GM20431 (cell line): ENCODE data around the gene RPIA.
"Not testable (repeated sequence)": the region's sequence is repeated elsewhere in the genome, so short reads cannot be mapped to it uniquely, and the experiment has no call there.

Source experiments
- in situ Hi-C: fragments of 300-500 bp; cut with MseI, MboI; formaldehyde crosslinking; loops from one replicate; pipeline ENCODE4 v1.15.0; 2020; ENCODE audit warnings: low sequenced_read_pairs; ENCODE audit not compliant: unreplicated experiment

The RPIA gene

GRCh38 chr2:88691339-88692183, at the start of gene RPIA:
TSS of gene RPIA (plus strand) at chr2:88691673. CDS start at chr2:88691699, 26 bp downstream.
- in situ Hi-C loops, result no loop called here

DNA sequence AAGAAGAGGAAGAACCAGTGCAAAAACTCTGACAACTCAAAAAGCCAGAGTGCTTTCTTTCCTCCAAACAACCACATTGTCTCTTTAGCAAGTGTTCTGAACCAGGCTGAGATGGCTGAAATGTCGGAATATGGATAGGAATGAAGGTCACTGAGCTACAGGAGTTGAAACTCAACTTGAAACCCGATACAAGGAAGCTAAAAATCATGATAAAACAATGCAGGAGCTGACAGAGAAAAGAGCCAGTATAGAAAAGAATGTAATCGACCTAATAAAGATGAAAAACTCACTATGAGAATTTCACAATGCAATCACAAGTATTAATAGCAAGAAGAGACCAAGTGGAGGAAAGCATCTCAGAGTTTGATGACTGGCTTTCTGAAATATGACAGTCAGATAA, 49.2 kb upstream of the RPIA start:
- in situ Hi-C loops, result no loop called here

DNA sequence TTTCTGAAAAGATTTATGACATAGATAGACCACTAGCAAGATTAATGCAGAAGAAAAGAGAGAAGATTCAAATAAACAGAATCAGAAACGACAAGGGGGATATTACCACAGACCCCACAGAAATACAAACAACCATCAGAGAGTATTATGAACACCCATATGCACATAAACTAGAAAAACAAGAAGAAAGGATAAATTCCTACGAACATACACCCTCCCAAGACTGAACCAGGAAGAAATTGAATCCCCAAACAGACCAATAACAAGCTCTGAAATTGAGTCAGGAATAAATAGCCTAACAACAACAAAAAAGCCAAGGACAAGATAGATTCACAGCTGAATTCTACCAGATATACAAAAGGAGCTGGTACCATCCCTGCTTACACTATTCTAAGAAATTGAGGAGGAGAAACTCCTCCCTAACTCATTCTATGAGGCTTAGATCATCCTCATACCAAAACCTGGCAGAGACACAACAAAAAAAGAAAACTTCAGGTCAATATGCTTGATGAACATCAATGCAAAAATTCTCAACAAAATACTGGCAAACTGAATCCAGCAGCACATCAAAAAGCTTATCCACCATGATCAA, 46.1 kb upstream of the RPIA start:
- in situ Hi-C loops, result not testable (repeated sequence)

DNA sequence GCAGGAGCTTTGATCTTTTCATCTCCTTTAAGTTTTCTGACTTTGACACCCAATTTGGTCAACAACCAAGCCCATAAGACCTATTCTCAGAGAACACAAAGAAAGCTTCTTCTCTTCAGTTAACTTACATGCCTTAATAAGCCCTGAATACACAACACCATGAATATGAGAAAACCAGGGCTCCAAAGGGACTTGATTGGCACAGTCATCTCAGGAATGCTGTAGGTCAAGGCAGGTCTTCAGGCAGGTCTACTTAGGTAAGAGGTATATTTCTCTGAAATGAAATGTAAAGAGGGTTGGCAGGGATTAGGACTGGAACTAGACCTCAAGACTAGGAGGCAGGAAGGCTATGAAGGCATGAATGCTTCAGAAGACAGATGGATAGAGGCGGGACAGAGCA, 39.8 kb upstream of the RPIA start:
- in situ Hi-C loops, result loop anchor here (25.0 kb wide), 1 partner anchor 464 kb away; no protein-coding TSS in a partner anchor

GRCh38 chr2:88654714-88655113, 36.8 kb upstream of the RPIA start:
- in situ Hi-C loops, result loop anchor here (25.0 kb wide), 1 partner anchor 467 kb away; no protein-coding TSS in a partner anchor

DNA sequence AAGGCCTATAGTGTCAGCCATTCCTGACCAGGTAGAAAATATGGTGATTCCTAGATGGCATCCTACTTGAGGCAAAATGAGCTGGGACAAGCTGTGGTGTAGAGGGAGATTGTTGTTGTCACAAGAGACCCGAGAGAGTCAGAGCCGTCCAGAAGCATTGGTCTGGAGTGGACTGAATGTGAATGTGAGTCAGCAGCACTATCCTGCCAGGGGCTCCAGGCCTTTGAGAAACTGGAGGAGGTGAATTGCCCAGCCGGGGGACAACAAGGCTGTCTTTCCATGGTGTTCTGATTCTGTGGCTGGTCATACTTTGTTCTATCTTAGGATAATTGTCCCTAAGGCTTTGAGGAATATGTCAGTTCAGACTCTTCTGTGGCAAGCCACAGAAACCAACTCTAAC, 34.8 kb upstream of the RPIA start:
- in situ Hi-C loops, result loop anchor here (25.0 kb wide), 1 partner anchor 469 kb away; no protein-coding TSS in a partner anchor

DNA sequence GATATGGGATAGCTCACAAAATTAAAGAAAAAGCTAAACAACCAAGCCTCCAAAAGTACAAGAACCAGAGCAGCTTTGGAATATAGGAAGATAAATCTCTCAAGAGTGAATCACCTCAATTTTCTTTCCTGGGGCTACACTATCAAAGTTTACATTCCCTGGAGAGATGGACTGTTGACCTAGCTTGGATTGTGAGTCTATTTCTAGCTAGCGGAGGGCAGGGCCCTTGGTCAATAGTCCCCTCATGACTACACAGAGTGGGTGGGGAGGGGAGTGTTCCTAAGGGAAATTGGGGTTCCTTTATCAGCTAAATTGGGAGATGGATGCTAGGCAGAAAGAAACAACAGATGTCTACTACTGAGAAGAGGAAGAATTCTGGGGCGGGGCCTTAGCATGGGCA, 34.3 kb upstream of the RPIA start:
- in situ Hi-C loops, result loop anchor here (25.0 kb wide), 1 partner anchor 470 kb away; no protein-coding TSS in a partner anchor

DNA sequence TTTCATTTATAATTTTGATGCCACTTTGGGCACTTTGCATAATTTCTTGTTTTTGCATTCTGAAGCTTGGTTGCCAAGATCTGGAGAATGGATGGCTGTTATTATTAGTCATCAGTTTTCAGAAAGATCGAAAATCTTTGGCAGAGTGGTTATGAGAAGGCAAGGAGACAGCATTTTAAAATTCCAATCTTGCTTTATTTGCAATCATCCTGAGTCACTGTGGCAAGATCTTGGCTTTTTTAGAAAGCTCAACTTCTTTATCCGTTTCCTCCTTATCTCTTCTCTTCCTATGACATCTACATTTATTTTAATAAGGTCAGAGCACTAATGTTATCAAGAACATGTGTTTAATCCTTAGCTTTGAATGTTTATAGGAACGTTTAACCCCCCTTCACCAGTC, 33.1 kb upstream of the RPIA start:
- in situ Hi-C loops, result loop anchor here (25.0 kb wide), 1 partner anchor 471 kb away; no protein-coding TSS in a partner anchor

DNA sequence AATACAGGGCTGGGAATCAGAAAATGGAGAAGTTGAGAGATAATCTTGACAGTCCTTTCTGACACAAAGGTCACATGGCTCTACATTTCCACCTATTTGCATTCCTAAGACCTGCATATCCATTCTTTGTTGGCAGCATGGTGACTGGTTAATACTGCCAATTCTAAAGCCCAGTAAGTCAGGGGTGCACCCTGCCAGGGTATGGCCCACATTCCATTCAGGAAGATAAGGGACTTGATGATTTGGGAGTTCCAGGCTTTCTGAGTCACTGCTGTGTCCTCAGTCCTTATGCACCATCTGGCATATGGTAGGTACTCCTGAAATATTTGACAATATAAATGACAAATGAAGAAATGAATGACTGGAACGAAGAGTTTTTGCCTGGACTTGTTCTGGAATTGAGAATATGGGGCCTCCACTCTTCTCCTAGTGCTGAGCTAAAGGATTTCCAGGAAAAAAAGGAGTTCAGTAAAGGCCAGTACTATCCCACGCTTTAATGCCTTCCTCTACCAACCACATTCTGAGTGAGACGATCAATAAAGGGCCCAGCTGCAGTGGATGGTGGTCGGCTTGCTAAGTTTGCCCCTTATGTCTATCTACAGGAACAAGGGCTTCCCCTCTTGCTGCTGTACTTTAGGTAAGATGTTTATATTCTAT, 32.5 kb upstream of the RPIA start:
- in situ Hi-C loops, result loop anchor here (25.0 kb wide), 1 partner anchor 472 kb away; no protein-coding TSS in a partner anchor

DNA sequence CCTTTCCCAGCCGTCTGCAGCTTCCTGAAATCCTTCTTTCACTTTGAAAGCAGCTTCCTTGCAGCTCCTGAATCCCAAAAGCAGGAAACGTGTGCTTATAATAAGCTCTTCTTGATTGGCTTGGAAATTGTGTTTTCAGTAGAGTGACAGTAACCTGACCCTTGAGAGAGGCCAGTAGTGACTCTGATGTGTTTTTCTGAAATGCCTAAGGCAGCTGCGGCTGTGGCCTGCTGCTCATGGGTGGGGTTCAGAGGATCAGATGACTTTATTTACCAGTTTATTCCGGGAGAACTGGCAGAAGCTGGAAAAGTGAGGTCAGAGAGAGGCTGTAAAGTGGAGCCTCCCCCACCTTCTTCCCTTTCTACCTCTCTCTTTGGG, 31.9 kb upstream of the RPIA start:
- in situ Hi-C loops, result loop anchor here (25.0 kb wide), 1 partner anchor 472 kb away; no protein-coding TSS in a partner anchor

DNA sequence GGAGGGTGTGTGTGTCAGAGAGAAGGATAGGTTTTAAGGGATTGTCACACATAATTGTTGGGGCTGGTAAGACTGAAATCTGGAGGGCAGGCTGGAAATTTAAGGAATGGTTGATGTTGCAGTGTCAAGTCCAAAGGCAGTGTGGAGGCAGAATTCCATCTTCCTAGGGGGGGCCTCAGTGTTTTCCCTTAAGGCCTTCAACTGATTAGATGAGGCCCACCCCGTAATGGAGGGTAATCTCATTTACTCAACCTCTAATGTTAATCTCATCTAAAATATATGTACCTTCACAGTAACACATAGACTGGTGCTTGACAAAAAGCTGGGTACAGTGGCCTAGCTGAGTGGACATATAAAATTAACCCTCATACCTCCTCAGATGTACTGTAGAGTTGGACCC, 30.9 kb upstream of the RPIA start:
- in situ Hi-C loops, result loop anchor here (10.0 to 25.0 kb wide), 2 partner anchors 76 to 473 kb away; no protein-coding TSS in a partner anchor

GRCh38 chr2:88666576-88666975, 24.9 kb upstream of the RPIA start:
- in situ Hi-C loops, result loop anchor here (10.0 to 25.0 kb wide), 2 partner anchors 82 to 479 kb away; no protein-coding TSS in a partner anchor

GRCh38 chr2:88667219-88667618, 24.3 kb upstream of the RPIA start:
- in situ Hi-C loops, result loop anchor here (10.0 to 25.0 kb wide), 2 partner anchors 82 to 480 kb away; no protein-coding TSS in a partner anchor

GRCh38 chr2:88668862-88669261, 22.6 kb upstream of the RPIA start:
- in situ Hi-C loops, result loop anchor here (10.0 to 25.0 kb wide), 2 partner anchors 84 to 482 kb away; no protein-coding TSS in a partner anchor

- in situ Hi-C loops, result loop anchor here (10.0 to 25.0 kb wide), 2 partner anchors 85 to 482 kb away; no protein-coding TSS in a partner anchor
Measured at GRCh38 chr2:88669482-88670214, 21.8 kb upstream of the RPIA start.

DNA sequence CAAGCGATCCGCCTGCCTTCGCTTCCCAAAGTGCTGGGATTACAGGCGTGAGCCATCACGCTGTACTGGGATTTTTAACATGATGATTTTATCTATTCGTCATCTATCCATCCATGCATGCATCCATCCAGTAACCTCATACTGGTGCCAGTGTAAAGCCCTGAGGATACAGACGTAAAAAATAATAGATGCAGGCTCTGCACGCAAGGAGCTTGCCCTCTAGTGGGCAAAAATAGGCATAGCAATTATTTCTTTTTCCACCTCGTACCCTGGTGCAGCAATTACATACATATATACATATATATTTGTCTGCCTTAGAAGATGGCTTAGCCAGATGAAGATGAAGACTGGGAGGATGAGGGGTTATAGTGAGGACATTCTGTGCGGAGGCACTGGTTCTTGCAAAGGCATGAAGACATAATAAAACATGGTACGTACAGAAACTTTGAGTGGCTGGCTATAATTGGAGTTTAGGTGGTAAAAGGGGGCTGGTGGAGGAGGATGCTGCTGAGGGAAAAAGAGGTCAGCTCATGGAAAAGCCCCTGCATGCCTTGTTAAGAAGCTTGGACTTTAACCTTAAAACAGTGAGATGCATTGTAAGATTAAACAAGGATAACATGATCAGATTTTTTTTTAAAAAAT, 19.6 kb upstream of the RPIA start:
- in situ Hi-C loops, result loop anchor here (25.0 kb wide), 1 partner anchor 485 kb away; no protein-coding TSS in a partner anchor

DNA sequence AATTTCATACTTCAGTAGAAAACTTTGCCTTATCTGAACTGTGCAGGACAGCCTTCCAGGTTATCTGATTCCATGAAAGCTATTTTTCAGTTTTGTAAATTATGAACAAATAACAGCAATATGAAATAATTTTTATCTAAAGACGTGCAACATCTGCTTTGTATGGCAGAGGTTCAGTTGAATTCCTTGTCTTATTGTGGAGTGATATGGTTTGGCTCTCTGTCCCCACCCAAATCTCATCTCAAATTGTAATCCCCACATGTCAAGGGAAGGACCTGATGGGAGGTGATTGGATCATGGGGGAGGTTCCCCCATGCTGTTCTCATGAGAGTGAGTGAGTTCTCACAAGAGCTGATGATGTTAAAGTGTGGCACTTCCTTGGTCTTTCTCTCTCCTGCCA, 18.1 kb upstream of the RPIA start:
- in situ Hi-C loops, result loop anchor here (25.0 kb wide), 1 partner anchor 486 kb away; no protein-coding TSS in a partner anchor

- in situ Hi-C loops, result no loop called here
Measured at GRCh38 chr2:88680266-88680902, 11.1 kb upstream of the RPIA start.
